Tibial nerve (tissue), 4 donors: ENCODE results near the gene TCEANC.

Experiments used
- EP300 ChIP-seq, 2 donors: sonication (generic); formaldehyde crosslinking; IDR thresholded peaks; one replicate each; pipeline ENCODE4 v1.6.1; 2017; ENCODE audit warnings: antibody characterized with exemption in 2 of 2, mild to moderate bottlenecking in 1 of 2
- POLR2A ChIP-seq, 2 donors: fragments of 450-650 bp; IDR thresholded peaks; one replicate each; pipeline ENCODE4 v1.6.1; 2017; ENCODE audit warnings: antibody characterized with exemption in 2 of 2, mild to moderate bottlenecking in 2 of 2, moderate library complexity in 2 of 2
- TF ChIP-seq, protein P1 (sequence below), 5 experiments: fragments of 200-600 bp in 3 of 5; fragments of 450-650 bp in 2 of 5; sonication (generic) in 3 of 5; IDR thresholded peaks; one replicate each; pipeline ENCODE4 v1.5.1; 2016 to 2019; ENCODE audit warnings: antibody characterized with exemption in 5 of 5, mild to moderate bottlenecking in 3 of 5, moderate library complexity in 2 of 5

DNA sequence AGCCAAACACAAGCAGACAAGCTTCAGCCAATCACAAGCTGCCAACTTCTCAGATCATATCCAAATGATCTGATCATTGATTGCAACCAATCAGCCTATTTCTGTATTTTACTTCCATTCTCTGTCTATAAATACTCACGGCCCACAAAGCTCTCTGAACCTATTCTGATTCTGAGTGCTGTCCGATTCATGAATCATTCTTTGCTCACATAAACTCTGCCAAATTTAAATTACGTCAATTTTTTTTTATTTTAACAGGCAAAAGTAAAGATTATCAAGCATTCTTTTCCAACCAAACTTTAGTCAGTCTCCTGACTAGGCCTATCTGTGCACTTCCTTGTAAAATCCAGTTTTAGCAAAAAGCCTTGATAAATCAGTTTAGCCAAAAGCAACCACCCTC is 1.8 kb upstream of the TCEANC start:
- TF ChIP-seq, protein P1, sequence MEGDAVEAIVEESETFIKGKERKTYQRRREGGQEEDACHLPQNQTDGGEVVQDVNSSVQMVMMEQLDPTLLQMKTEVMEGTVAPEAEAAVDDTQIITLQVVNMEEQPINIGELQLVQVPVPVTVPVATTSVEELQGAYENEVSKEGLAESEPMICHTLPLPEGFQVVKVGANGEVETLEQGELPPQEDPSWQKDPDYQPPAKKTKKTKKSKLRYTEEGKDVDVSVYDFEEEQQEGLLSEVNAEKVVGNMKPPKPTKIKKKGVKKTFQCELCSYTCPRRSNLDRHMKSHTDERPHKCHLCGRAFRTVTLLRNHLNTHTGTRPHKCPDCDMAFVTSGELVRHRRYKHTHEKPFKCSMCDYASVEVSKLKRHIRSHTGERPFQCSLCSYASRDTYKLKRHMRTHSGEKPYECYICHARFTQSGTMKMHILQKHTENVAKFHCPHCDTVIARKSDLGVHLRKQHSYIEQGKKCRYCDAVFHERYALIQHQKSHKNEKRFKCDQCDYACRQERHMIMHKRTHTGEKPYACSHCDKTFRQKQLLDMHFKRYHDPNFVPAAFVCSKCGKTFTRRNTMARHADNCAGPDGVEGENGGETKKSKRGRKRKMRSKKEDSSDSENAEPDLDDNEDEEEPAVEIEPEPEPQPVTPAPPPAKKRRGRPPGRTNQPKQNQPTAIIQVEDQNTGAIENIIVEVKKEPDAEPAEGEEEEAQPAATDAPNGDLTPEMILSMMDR (IDR thresholded peaks at IDR 0.05): no peak
- TF ChIP-seq POLR2A (IDR thresholded peaks at IDR 0.05): no peak
- no peak for TF ChIP-seq EP300 (IDR thresholded peaks at IDR 0.05)
